ENCODE results near the gene KCNQ1. TPM values are rescaled to one million over a fixed set of nuclear protein-coding genes. Genes with fewer than 3 reads are reported as not detected.

The KCNQ1 gene
- total and polyA plus RNA-seq, 9 of the 15 experiments (the other 6 are each of a cell fraction or from before 2014, with no cell fraction given): 0.44 TPM; not detected in 8

- TF ChIP-seq SNIP1 (IDR thresholded peaks at IDR 0.05; ENCODE audit: low read depth) (no peak), GTF2F1 (IDR thresholded peaks at IDR 0.05; ENCODE audit: low read depth, low read length) (no peak), CBX3 (IDR thresholded peaks at IDR 0.05; ENCODE audit: borderline replicate concordance in 1 of 2, low read length in 2 of 2) (no peak), BACH1 (tag; IDR thresholded peaks at IDR 0.05) (no peak), ZBTB7A (IDR thresholded peaks at IDR 0.05; ENCODE audit: borderline replicate concordance, control insufficient read depth, low read depth, low read length) (peak; percentile 89), BRF2 (IDR thresholded peaks at IDR 0.05; ENCODE audit: borderline replicate concordance, insufficient read depth, insufficient read length) (no peak)
Observed at GRCh38 chr11:2890466-2891294, 445.9 kb downstream of the KCNQ1 start (continued).
